OCI-LY1 (cell line): ENCODE measurements around the gene EPO.

Source experiments
- H2AFZ ChIP-seq: fragments of 200-600 bp; sonication (generic), shearing (Covaris generic); 2 replicates; pipeline ENCODE4 v1.6.0; 2014; ENCODE audit warnings: antibody characterized with exemption, mild to moderate bottlenecking, low read length
- H3F3A ChIP-seq: fragments of 200-600 bp; sonication (generic), shearing (Covaris generic); 2 replicates; pipeline ENCODE4 v1.6.0; 2014; ENCODE audit warnings: mild to moderate bottlenecking, antibody characterized with exemption, low read length, moderate library complexity; ENCODE audit not compliant: insufficient read depth
- H3K27ac ChIP-seq: fragments of 200-600 bp; sonication (generic); 2 replicates; pipeline ENCODE4 v1.5.1; 2014; ENCODE audit warnings: low read length, mixed run types, mild to moderate bottlenecking, low read depth; ENCODE audit not compliant: poor library complexity, severe bottlenecking
- H3K27me3 ChIP-seq: fragments of 200-600 bp; sonication (generic); 2 replicates; pipeline ENCODE4 v1.6.0; 2014; ENCODE audit warnings: antibody characterized with exemption, mild to moderate bottlenecking, low read length, moderate library complexity; ENCODE audit not compliant: insufficient read depth
- H3K36me3 ChIP-seq: fragments of 200-600 bp; sonication (generic); 2 replicates; pipeline ENCODE4 v1.6.1; 2014; ENCODE audit warnings: mild to moderate bottlenecking, antibody characterized with exemption, low read length, moderate library complexity, mixed read lengths; ENCODE audit not compliant: insufficient read depth
- H3K4me1 ChIP-seq: fragments of 200-600 bp; sonication (generic); 2 replicates; pipeline ENCODE4 v1.5.1; 2014; ENCODE audit warnings: mild to moderate bottlenecking, low read length, moderate library complexity; ENCODE audit not compliant: insufficient read depth, severe bottlenecking
- H3K4me2 ChIP-seq: fragments of 200-600 bp; sonication (generic), shearing (Covaris generic); 2 replicates; pipeline ENCODE4 v1.6.1; 2014; ENCODE audit warnings: low read length
- H3K4me3 ChIP-seq: fragments of 200-600 bp; sonication (generic); 2 replicates; pipeline ENCODE4 v1.5.1; 2014; ENCODE audit warnings: low read length, low read depth, mild to moderate bottlenecking, mixed read lengths; ENCODE audit not compliant: poor library complexity, severe bottlenecking
- H3K79me2 ChIP-seq: fragments of 200-600 bp; shearing (Covaris generic); 2 replicates; pipeline ENCODE4 v1.6.1; 2016; ENCODE audit warnings: mixed run types, low read length, mixed read lengths; ENCODE audit not compliant: insufficient read depth
- H3K9ac ChIP-seq: fragments of 200-600 bp; sonication (generic), shearing (Covaris generic); 2 replicates; pipeline ENCODE4 v1.6.1; 2014; ENCODE audit warnings: mild to moderate bottlenecking, low read length, mixed read lengths
- H3K9me2 ChIP-seq: fragments of 200-600 bp; sonication (generic), shearing (Covaris generic); 2 replicates; pipeline ENCODE4 v1.6.1; 2014; ENCODE audit warnings: low read depth, mild to moderate bottlenecking, low read length, mixed read lengths
- H3K9me3 ChIP-seq: fragments of 200-600 bp; shearing (Covaris generic); 2 replicates; pipeline ENCODE4 v1.6.1; 2014; ENCODE audit warnings: low read length, mixed read lengths
- H4K20me1 ChIP-seq: fragments of 200-600 bp; sonication (generic), shearing (Covaris generic); 2 replicates; pipeline ENCODE4 v1.6.0; 2016; ENCODE audit warnings: mild to moderate bottlenecking, low read length; ENCODE audit not compliant: insufficient read depth
- CTCF ChIP-seq: fragments of 200-600 bp; sonication (generic), shearing (Covaris generic); IDR thresholded peaks from 2 replicates; pipeline ENCODE4 v1.5.1; 2017; ENCODE audit warnings: mild to moderate bottlenecking, antibody characterized with exemption, low read length, moderate library complexity, mixed read lengths
- EZH2 ChIP-seq: fragments of 200-600 bp; sonication (generic), shearing (Covaris generic); IDR thresholded peaks from 2 replicates; pipeline ENCODE4 v1.8.0; 2017; ENCODE audit warnings: borderline replicate concordance, mixed run types, mild to moderate bottlenecking, antibody characterized with exemption, low read length, moderate library complexity, mixed read lengths

EPO gene

GRCh38 chr7:100705753-100706671, 14.3 kb upstream of the EPO start, which contains the start of gene POP7:
TSS of gene POP7 (plus strand) at chr7:100706121. CDS start at chr7:100706831, 710 bp downstream.
- Histone ChIP-seq H3K79me2 (peaks cover 8% of the 10 kb centered on the region; the same call in 1 of the 2 replicates), H3K4me3 (peak within 1 kb of the TSS; percentile 84), H3K36me3 (peaks cover 23% of the 10 kb centered on the region), H3K27ac (peak within 1 kb of the TSS; percentile 50), H3K9ac (peak within 1 kb of the TSS; percentile 94), H2AFZ (peak within 1 kb of the TSS; percentile 3; the same call in 1 of the 2 replicates), H3K4me2 (peak within 1 kb of the TSS; percentile 77), H3F3A (no peaks in the 10 kb centered on the region), H3K4me1 (peaks cover 16% of the 10 kb centered on the region), H3K9me3 (no peaks in the 10 kb centered on the region), H4K20me1 (no peaks in the 10 kb centered on the region), H3K27me3 (no peaks in the 10 kb centered on the region), H3K9me2 (no peaks in the 10 kb centered on the region)
- TF ChIP-seq CTCF = no peak
- no peak for TF ChIP-seq EZH2

DNA sequence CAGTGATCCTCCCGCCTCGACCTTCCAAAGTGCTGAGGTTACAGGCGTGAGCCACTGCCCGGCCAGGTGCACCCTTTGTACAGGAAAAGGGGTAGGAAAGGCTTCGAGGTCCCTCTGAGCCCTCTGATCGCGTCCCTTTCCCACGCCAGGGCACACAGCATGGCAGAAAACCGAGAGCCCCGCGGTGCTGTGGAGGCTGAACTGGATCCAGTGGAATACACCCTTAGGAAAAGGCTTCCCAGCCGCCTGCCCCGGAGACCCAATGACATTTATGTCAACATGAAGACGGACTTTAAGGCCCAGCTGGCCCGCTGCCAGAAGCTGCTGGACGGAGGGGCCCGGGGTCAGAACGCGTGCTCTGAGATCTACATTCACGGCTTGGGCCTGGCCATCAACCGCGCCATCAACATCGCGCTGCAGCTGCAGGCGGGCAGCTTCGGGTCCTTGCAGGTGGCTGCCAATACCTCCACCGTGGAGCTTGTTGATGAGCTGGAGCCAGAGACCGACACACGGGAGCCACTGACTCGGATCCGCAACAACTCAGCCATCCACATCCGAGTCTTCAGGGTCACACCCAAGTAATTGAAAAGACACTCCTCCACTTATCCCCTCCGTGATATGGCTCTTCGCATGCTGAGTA, 13.5 kb upstream of the EPO start:
- Histone ChIP-seq H3K79me2 (peaks cover 8% of the 10 kb centered on the region; the same call in 1 of the 2 replicates), H2AFZ (no peak overlapping the region), H3K36me3 (peaks cover 23% of the 10 kb centered on the region), H3K27me3 (no peaks in the 10 kb centered on the region), H3K4me2 (peak overlapping the region; percentile 77), H3K27ac (peak overlapping the region; percentile 12), H3K4me1 (peaks cover 16% of the 10 kb centered on the region), H3K9me2 (no peaks in the 10 kb centered on the region), H3F3A (no peaks in the 10 kb centered on the region), H3K4me3 (peak overlapping the region; percentile 84), H4K20me1 (no peaks in the 10 kb centered on the region), H3K9ac (peak overlapping the region; percentile 94), H3K9me3 (no peaks in the 10 kb centered on the region)
- TF ChIP-seq CTCF (no peak), EZH2 (no peak)

GRCh38 chr7:100708395-100708794, 11.9 kb upstream of the EPO start:
- Histone ChIP-seq H3K9me3 (no peaks in the 10 kb centered on the region), H3K4me1 (peaks cover 16% of the 10 kb centered on the region), H3K36me3 (peaks cover 23% of the 10 kb centered on the region), H3K9ac (no peak overlapping the region), H2AFZ (no peak overlapping the region), H4K20me1 (no peaks in the 10 kb centered on the region), H3K4me3 (no peak overlapping the region), H3K27ac (no peak overlapping the region), H3K4me2 (no peak overlapping the region), H3K9me2 (no peaks in the 10 kb centered on the region), H3F3A (no peaks in the 10 kb centered on the region), H3K27me3 (no peaks in the 10 kb centered on the region), H3K79me2 (peaks cover 8% of the 10 kb centered on the region; the same call in 1 of the 2 replicates)
- no peak for TF ChIP-seq CTCF
- no peak for TF ChIP-seq EZH2
